Upper lobe of left lung (tissue), 6 donors: ENCODE results near the gene ACSL3. TPM values are rescaled to one million over a fixed set of nuclear protein-coding genes. Genes with fewer than 3 reads are reported as not detected.
A peak's percentile ranks its signal among the peaks of the same experiment; 100 is the strongest.

Experiments
- ATAC-seq, 2 donors: fragments of 200-7000 bp; cut with Tn5 transposase; one replicate each; pipeline ENCODE4 v1.9.1; 2022; ENCODE audit warnings: mild to moderate bottlenecking in 2 of 2, moderate library complexity in 2 of 2; ENCODE audit not compliant: low FRiP score in 2 of 2
- DNase-seq, 2 donors: peaks; one replicate each; pipeline ENCODE4 v3.0.0-alpha.2; 2019 to 2020
- H3K27ac ChIP-seq, 4 donors: fragments of 200-600 bp; sonication (generic); one replicate each; pipeline ENCODE4 v1.5.1; 2016 to 2019
- H3K27me3 ChIP-seq, 4 donors: fragments of 200-600 bp; sonication (generic); one replicate each; pipeline ENCODE4 v1.5.1; 2017 to 2019
- H3K36me3 ChIP-seq, 4 donors: fragments of 200-600 bp; sonication (generic); one replicate each; pipeline ENCODE4 v1.5.1; 2016 to 2019
- H3K4me1 ChIP-seq, 4 donors: fragments of 200-600 bp; sonication (generic); one replicate each; pipeline ENCODE4 v1.5.1; 2018 to 2019
- H3K4me3 ChIP-seq, 4 donors: fragments of 200-600 bp; sonication (generic); one replicate each; pipeline ENCODE4 v1.5.1; 2017 to 2019; ENCODE audit warnings: mild to moderate bottlenecking in 2 of 4, moderate library complexity in 1 of 4
- H3K9me3 ChIP-seq, 4 donors: fragments of 200-600 bp; sonication (generic); one replicate each; pipeline ENCODE4 v1.5.1; 2018 to 2019
- CTCF ChIP-seq, 6 experiments: fragments of 450-650 bp in 4 of 6; fragments of 200-600 bp in 2 of 6; sonication (generic) in 2 of 6; IDR thresholded peaks; one replicate each; pipeline ENCODE4 v1.5.1; 2016 to 2019; ENCODE audit warnings: antibody characterized with exemption in 6 of 6
- EP300 ChIP-seq, 4 donors: sonication (generic); formaldehyde crosslinking; IDR thresholded peaks; one replicate each; pipeline ENCODE4 v1.5.1; 2017; ENCODE audit warnings: antibody characterized with exemption in 4 of 4, control low read depth in 2 of 4
- POLR2A ChIP-seq, 4 donors: fragments of 450-650 bp; IDR thresholded peaks; one replicate each; pipeline ENCODE4 v1.5.1; 2016 to 2017; ENCODE audit warnings: antibody characterized with exemption in 4 of 4, mild to moderate bottlenecking in 2 of 4
- POLR2AphosphoS5 ChIP-seq, 2 donors: sonication (generic); formaldehyde crosslinking; IDR thresholded peaks; one replicate each; pipeline ENCODE4 v1.5.1; 2017; ENCODE audit warnings: antibody characterized with exemption in 2 of 2
- WGBS, 2 donors: methylation state at CpG; one replicate each; pipeline ENCODE4 v1.1.5; 2017 to 2018; 5-methylcytosine and 5-hydroxymethylcytosine counted together
- total RNA-seq, 6 donors: library from RNA; depleted of rRNA in 4 of 6; stranded (reverse); fragments of >200 nt in 4 of 6; gene quantifications; one replicate each; pipeline versions ENCODE4 v1.1.0 to v1.2.1, GENCODE V29; 2016 to 2021
- donor health status: DM: no; HTN: no; CAD: no; lungs with moderate emphysema.
- donor health status: DM: no; HTN: yes; CAD: no; lungs with severe emphysema.

The ACSL3 gene
- total RNA-seq, 6 donors from 2014 or later: 35.6 to 86.0 (median 69.9) TPM

GRCh38 chr2:222871291-222871690 lies 10.5 kb downstream of the ACSL3 start:
- ATAC-seq (peak in 1 of 2 donors; percentile 17), DNase-seq (no peak)
- Histone ChIP-seq H3K27me3 (no peaks in the 10 kb centered on the region), H3K9me3 (no peaks in the 10 kb centered on the region), H3K4me1 (peaks cover 16 to 48% (median 26%) of the 10 kb centered on the region in 4 donors), H3K4me3 (no peak overlapping the region), H3K27ac (no peak overlapping the region), H3K36me3 (no peaks in the 10 kb centered on the region)
- no peak for TF ChIP-seq POLR2A (IDR thresholded peaks at IDR 0.05)
- no peak for TF ChIP-seq EP300 (IDR thresholded peaks at IDR 0.05)
- no peak for TF ChIP-seq POLR2AphosphoS5 (IDR thresholded peaks at IDR 0.05)
- TF ChIP-seq CTCF (IDR thresholded peaks at IDR 0.05): no peak
- WGBS, 2 donors: 88 to 91% methylated on average over 5 of the region's 5 CpGs

DNA sequence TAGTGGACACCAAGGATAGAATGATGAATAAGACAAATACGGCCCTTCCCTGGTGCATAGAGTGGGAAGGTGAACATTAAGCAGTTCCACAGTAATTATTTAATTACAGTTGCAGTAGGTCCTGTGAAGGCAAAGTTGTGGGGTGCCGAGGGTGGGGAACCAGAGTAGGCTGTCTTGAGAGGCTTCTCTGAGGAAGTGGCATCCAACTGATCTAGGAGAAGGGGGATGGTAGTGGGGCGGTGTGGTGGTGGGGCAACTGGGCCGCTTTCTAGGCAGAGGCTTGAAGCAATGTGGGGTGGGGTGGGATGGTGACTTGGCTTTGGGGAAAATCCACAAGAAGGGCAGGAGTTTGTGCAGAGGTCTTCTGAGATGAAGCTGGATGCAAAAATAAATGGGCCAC lies 11.7 kb downstream of the ACSL3 start:
- DNase-seq: no peak
- Histone ChIP-seq H3K36me3 (no peaks in the 10 kb centered on the region), H3K4me3 (no peak overlapping the region), H3K4me1 (peaks cover 23 to 48% (median 28%) of the 10 kb centered on the region in 4 donors), H3K27me3 (no peaks in the 10 kb centered on the region), H3K27ac (no peak overlapping the region), H3K9me3 (no peaks in the 10 kb centered on the region)
- no peak for TF ChIP-seq POLR2AphosphoS5 (IDR thresholded peaks at IDR 0.05)
- TF ChIP-seq EP300 (IDR thresholded peaks at IDR 0.05): no peak
- TF ChIP-seq POLR2A (IDR thresholded peaks at IDR 0.05): no peak
- no peak for TF ChIP-seq CTCF (IDR thresholded peaks at IDR 0.05)
- WGBS, 2 donors: 70 to 90% methylated on average over 4 of the region's 4 CpGs
- peak in 1 of 2 donors; percentile 48 for ATAC-seq

- ATAC-seq (no peak), DNase-seq (no peak)
- no peaks in the 10 kb centered on the region for H3K27me3 ChIP-seq
- H3K9me3 ChIP-seq: no peaks in the 10 kb centered on the region
- peaks cover 18 to 43% (median 27%) of the 10 kb centered on the region in 4 donors for H3K4me1 ChIP-seq
- H3K4me3 ChIP-seq: no peak overlapping the region
- WGBS, 2 donors: 92 to 97% methylated on average over 3 of the region's 3 CpGs
- no peaks in the 10 kb centered on the region for H3K36me3 ChIP-seq
- TF ChIP-seq POLR2AphosphoS5 (IDR thresholded peaks at IDR 0.05): no peak
- TF ChIP-seq EP300 (IDR thresholded peaks at IDR 0.05): no peak
- TF ChIP-seq POLR2A (IDR thresholded peaks at IDR 0.05): no peak
- no peak for TF ChIP-seq CTCF (IDR thresholded peaks at IDR 0.05)
- H3K27ac ChIP-seq: no peak overlapping the region
These were observed 14.6 kb downstream of the ACSL3 start for GRCh38 chr2:222875482-222875881.

- Histone ChIP-seq H3K27me3 (no peaks in the 10 kb centered on the region), H3K4me1 (peaks cover 14 to 28% (median 21%) of the 10 kb centered on the region in 4 donors), H3K27ac (no peak overlapping the region), H3K4me3 (no peak overlapping the region), H3K36me3 (no peaks in the 10 kb centered on the region), H3K9me3 (no peaks in the 10 kb centered on the region)
- no peak for TF ChIP-seq EP300 (IDR thresholded peaks at IDR 0.05)
- no peak for TF ChIP-seq POLR2AphosphoS5 (IDR thresholded peaks at IDR 0.05)
- no peak for TF ChIP-seq CTCF (IDR thresholded peaks at IDR 0.05)
- TF ChIP-seq POLR2A (IDR thresholded peaks at IDR 0.05): no peak
- no peak for DNase-seq
- ATAC-seq: no peak
These were observed 16.1 kb downstream of the ACSL3 start for GRCh38 chr2:222876947-222877346.

GRCh38 chr2:222877556-222878300 lies 16.9 kb downstream of the ACSL3 start:
- Histone ChIP-seq H3K4me3 (no peak overlapping the region), H3K27ac (no peak overlapping the region), H3K4me1 (peaks cover 14 to 32% (median 21%) of the 10 kb centered on the region in 4 donors), H3K36me3 (no peaks in the 10 kb centered on the region), H3K9me3 (no peaks in the 10 kb centered on the region), H3K27me3 (no peaks in the 10 kb centered on the region)
- ATAC-seq (no peak), DNase-seq (no peak)
- TF ChIP-seq CTCF (IDR thresholded peaks at IDR 0.05) (no peak), POLR2AphosphoS5 (IDR thresholded peaks at IDR 0.05) (no peak), EP300 (IDR thresholded peaks at IDR 0.05) (no peak), POLR2A (IDR thresholded peaks at IDR 0.05) (no peak)
- WGBS, 2 donors: 80 to 87% methylated on average over 2 of the region's 2 CpGs
